Loucy (cell line): ENCODE data around the gene TECRL.

Experiments used
- H2AFZ ChIP-seq: fragments of 200-600 bp; sonication (generic); 2 replicates; pipeline ENCODE4 v1.6.0; 2016; ENCODE audit warnings: antibody characterized with exemption, mild to moderate bottlenecking, low read length, moderate library complexity
- H3F3A ChIP-seq: fragments of 200-600 bp; 2 replicates; pipeline ENCODE4 v1.6.0; 2016; ENCODE audit warnings: antibody characterized with exemption, low read depth, mild to moderate bottlenecking
- H3K27me3 ChIP-seq: fragments of 200-600 bp; sonication (generic); 2 replicates; pipeline ENCODE4 v1.6.1; 2014; ENCODE audit warnings: low read length, mild to moderate bottlenecking; ENCODE audit not compliant: insufficient read depth, poor library complexity, severe bottlenecking
- H3K36me3 ChIP-seq: fragments of 200-600 bp; sonication (generic); 2 replicates; pipeline ENCODE4 v1.6.1; 2016; ENCODE audit warnings: low read length; ENCODE audit not compliant: insufficient read depth
- H3K4me1 ChIP-seq: fragments of 200-600 bp; sonication (generic); 2 replicates; pipeline ENCODE4 v1.5.1; 2014; ENCODE audit warnings: low read length, mild to moderate bottlenecking; ENCODE audit not compliant: insufficient read depth, poor library complexity, severe bottlenecking
- H3K4me2 ChIP-seq: fragments of 200-600 bp; sonication (generic); 2 replicates; pipeline ENCODE4 v1.6.0; 2014; ENCODE audit warnings: antibody characterized with exemption, low read length, low read depth, mild to moderate bottlenecking; ENCODE audit not compliant: poor library complexity, severe bottlenecking
- H3K4me3 ChIP-seq: fragments of 200-600 bp; sonication (generic); 2 replicates; pipeline ENCODE4 v1.5.1; 2014; ENCODE audit warnings: low read length, mild to moderate bottlenecking, mixed read lengths; ENCODE audit not compliant: poor library complexity, severe bottlenecking
- H3K79me2 ChIP-seq: fragments of 200-600 bp; sonication (generic); 2 replicates; pipeline ENCODE4 v1.6.1; 2014; ENCODE audit warnings: low read length; ENCODE audit not compliant: insufficient read depth
- H3K9ac ChIP-seq: fragments of 200-600 bp; sonication (generic); 2 replicates; pipeline ENCODE4 v1.6.0; 2014; ENCODE audit warnings: mild to moderate bottlenecking, low read depth, low read length, moderate library complexity; ENCODE audit not compliant: poor library complexity, severe bottlenecking
- H3K9me2 ChIP-seq: fragments of 200-600 bp; sonication (generic); replicated peaks from 2 replicates; pipeline ENCODE4 v1.6.1; 2016; ENCODE audit warnings: low read depth, low read length, mixed read lengths
- H3K9me3 ChIP-seq: fragments of 200-600 bp; sonication (generic); 2 replicates; pipeline ENCODE4 v1.6.1; 2014; ENCODE audit warnings: mild to moderate bottlenecking, antibody characterized with exemption, low read length, low read depth; ENCODE audit not compliant: insufficient read depth
- H4K20me1 ChIP-seq: fragments of 200-600 bp; sonication (generic); 2 replicates; pipeline ENCODE4 v1.6.0; 2014; ENCODE audit warnings: antibody characterized with exemption, low read length, mild to moderate bottlenecking; ENCODE audit not compliant: insufficient read depth, poor library complexity, severe bottlenecking
- CTCF ChIP-seq: fragments of 200-600 bp; sonication (generic); conservative IDR thresholded peaks from 2 replicates; pipeline ENCODE4 v1.5.1; 2014; ENCODE audit warnings: mild to moderate bottlenecking, antibody characterized with exemption, low read length
- EZH2phosphoT487 ChIP-seq: fragments of 200-600 bp; IDR thresholded peaks from 2 replicates; pipeline ENCODE4 v1.6.1; 2018; ENCODE audit warnings: antibody characterized with exemption, mild to moderate bottlenecking, moderate library complexity, borderline replicate concordance

Gene TECRL

GRCh38 chr4:64334964-64335363 lies 74.3 kb downstream of the TECRL start:
- Histone ChIP-seq H3K79me2 (no peaks in the 10 kb centered on the region), H3K36me3 (no peaks in the 10 kb centered on the region), H3F3A (no peaks in the 10 kb centered on the region), H3K4me1 (no peaks in the 10 kb centered on the region), H3K27me3 (no peaks in the 10 kb centered on the region), H3K9ac (no peak overlapping the region), H3K9me3 (no peaks in the 10 kb centered on the region), H3K4me3 (no peak overlapping the region), H2AFZ (no peak overlapping the region), H3K4me2 (no peak overlapping the region), H3K9me2 (no peaks in the 10 kb centered on the region), H4K20me1 (no peaks in the 10 kb centered on the region)
- no peak for TF ChIP-seq EZH2phosphoT487
- no peak for TF ChIP-seq CTCF

- H3F3A ChIP-seq = no peaks in the 10 kb centered on the region
- no peaks in the 10 kb centered on the region for H3K36me3 ChIP-seq
- no peak overlapping the region for H3K4me3 ChIP-seq
- H3K9ac ChIP-seq = no peak overlapping the region
- H4K20me1 ChIP-seq = no peaks in the 10 kb centered on the region
- no peaks in the 10 kb centered on the region for H3K79me2 ChIP-seq
- H3K27me3 ChIP-seq = no peaks in the 10 kb centered on the region
- no peaks in the 10 kb centered on the region for H3K9me3 ChIP-seq
- no peak overlapping the region for H2AFZ ChIP-seq
- no peaks in the 10 kb centered on the region for H3K4me1 ChIP-seq
- H3K9me2 ChIP-seq = no peaks in the 10 kb centered on the region
- TF ChIP-seq EZH2phosphoT487 (no peak), CTCF (peak; percentile 62)
- H3K4me2 ChIP-seq = no peak overlapping the region
Measured at GRCh38 chr4:64330143-64330542, 79.1 kb downstream of the TECRL start.

- Histone ChIP-seq H3K4me1 (no peaks in the 10 kb centered on the region), H3K4me2 (no peak overlapping the region), H3K9me2 (no peaks in the 10 kb centered on the region), H3F3A (no peaks in the 10 kb centered on the region), H2AFZ (no peak overlapping the region), H4K20me1 (no peaks in the 10 kb centered on the region), H3K27me3 (no peaks in the 10 kb centered on the region), H3K9ac (no peak overlapping the region), H3K79me2 (no peaks in the 10 kb centered on the region), H3K4me3 (no peak overlapping the region), H3K36me3 (no peaks in the 10 kb centered on the region), H3K9me3 (no peaks in the 10 kb centered on the region)
- TF ChIP-seq EZH2phosphoT487 = no peak
- no peak for TF ChIP-seq CTCF
Measured at GRCh38 chr4:64327237-64327636, 82.0 kb downstream of the TECRL start.
